HepG2 (cell line): ENCODE results near the gene TOB1. TPM values are rescaled to one million over a fixed set of nuclear protein-coding genes. Genes with fewer than 3 reads are reported as not detected.

Experiments used
- ARHGAP35 ChIP-seq: sonication (generic); formaldehyde crosslinking; IDR thresholded peaks from 2 replicates; pipeline ENCODE4 v1.9.0; 2022; ENCODE audit warnings: mild to moderate bottlenecking, inconsistent platforms, moderate library complexity, missing genetic modification reagents, borderline replicate concordance
- CCAR2 ChIP-seq: fragments of 200-400 bp; formaldehyde crosslinking; optimal IDR thresholded peaks from 2 replicates; pipeline ENCODE3; 2018; ENCODE audit warnings: low read depth, mild to moderate bottlenecking, low read length, moderate library complexity
- IKZF1 ChIP-seq: fragments of 450-650 bp; IDR thresholded peaks from 2 replicates; pipeline ENCODE4 v1.7.1; 2016
- STAT5B ChIP-seq: sonication (generic); formaldehyde crosslinking; IDR thresholded peaks from 2 replicates; pipeline ENCODE4 v1.4.0; 2020; ENCODE audit warnings: missing genetic modification reagents
- TFAP4 ChIP-seq: sonication (generic); IDR thresholded peaks from 2 replicates; pipeline ENCODE4 v1.6.1; 2016; ENCODE audit warnings: low read depth, borderline replicate concordance
- ZBTB25 ChIP-seq: IDR thresholded peaks from 2 replicates; pipeline ENCODE4 v1.6.1; 2018; ENCODE audit warnings: missing genetic modification reagents
- ZBTB3 ChIP-seq: sonication (generic); formaldehyde crosslinking; IDR thresholded peaks from 2 replicates; pipeline ENCODE4 v1.4.0; 2020; ENCODE audit warnings: low read depth, mild to moderate bottlenecking, moderate library complexity, missing genetic modification reagents, borderline replicate concordance
- ZBTB37 ChIP-seq: sonication (generic); formaldehyde crosslinking; IDR thresholded peaks from 2 replicates; pipeline ENCODE4 v1.4.0; 2020; ENCODE audit warnings: mild to moderate bottlenecking, missing genetic modification reagents
- ZBTB40 ChIP-seq, 2 experiments: fragments of 450-650 bp in 1 of 2; sonication (generic) in 1 of 2; formaldehyde crosslinking in 1 of 2; IDR thresholded peaks; 2 replicates each; pipeline versions ENCODE4 v1.6.1 to v1.8.0; 2016 to 2022; ENCODE audit warnings: antibody characterized with exemption in 1 of 2, mild to moderate bottlenecking in 1 of 2, missing genetic modification reagents in 1 of 2
- ZNF335 ChIP-seq: sonication (generic); formaldehyde crosslinking; IDR thresholded peaks from 2 replicates; pipeline ENCODE4 v1.4.0; 2020; ENCODE audit warnings: missing genetic modification reagents
- ZNF33A ChIP-seq: sonication (generic); formaldehyde crosslinking; IDR thresholded peaks from 2 replicates; pipeline ENCODE4 v1.5.1; 2020; ENCODE audit warnings: missing genetic modification reagents, mild to moderate bottlenecking, moderate library complexity, borderline replicate concordance
- ZNF597 ChIP-seq: sonication (generic); formaldehyde crosslinking; IDR thresholded peaks from 2 replicates; pipeline ENCODE4 v1.5.0; 2020; ENCODE audit warnings: missing genetic modification reagents
- ZNF776 ChIP-seq: sonication (generic); formaldehyde crosslinking; IDR thresholded peaks from 2 replicates; pipeline ENCODE4 v1.4.0; 2020; ENCODE audit warnings: mild to moderate bottlenecking, missing genetic modification reagents
- polyA plus RNA-seq, 8 experiments: library from polyadenylated mRNA; depleted of rRNA in 3 of 8; stranded (reverse) in 7 of 8; unstranded in 1 of 8; fragments of >200 nt; fragmentation: Illumina TruSeq in 4 of 8; extraction: Trizol in 4 of 8; gene quantifications; 2 replicates each; pipeline versions ENCODE4 v1.2.1 to v1.2.3, GENCODE V29; 2011 to 2016; ENCODE audit warnings: low read depth in 4 of 8, missing spikeins in 1 of 8, mixed read lengths in 1 of 8; ENCODE audit not compliant: insufficient read depth in 1 of 8
- total RNA-seq, 5 experiments: library from RNA; depleted of rRNA; stranded (reverse); fragments of >200 nt; fragmentation: Illumina TruSeq; extraction: Trizol; gene quantifications; 2 replicates each; pipeline ENCODE4 v1.2.3, GENCODE V29; 2016; ENCODE audit warnings: low read depth in 1 of 5

Gene TOB1
- total and polyA plus RNA-seq, 2 of the 13 experiments (the other 11 are each of a cell fraction or from before 2014, with no cell fraction given), result 21.9 to 57.7 TPM

- TF ChIP-seq ZBTB25 (peak; percentile 91), STAT5B (CRISPR knock-in tag) (peak; percentile 87), ZNF597 (CRISPR knock-in tag) (0 out of 2 replicates have a peak, but pooled peaks have one; percentile 58), ZBTB40 (IDR thresholded peaks at IDR 0.05) (no peak), ZBTB40 (CRISPR knock-in tag; IDR thresholded peaks at IDR 0.05) (peak; percentile 79), ZNF33A (CRISPR knock-in tag) (no peak), ZNF335 (CRISPR knock-in tag) (peak; percentile 81), ZNF776 (CRISPR knock-in tag) (peak; percentile 82), ARHGAP35 (CRISPR knock-in tag) (peak; percentile 91; the same call in 1 of the 2 replicates), ZBTB37 (CRISPR knock-in tag) (no peak; the same call in 1 of the 2 replicates), CCAR2 (peak; percentile 80), TFAP4 (0 out of 2 replicates have a peak, but pooled peaks have one; percentile 24), ZBTB3 (0 out of 2 replicates have a peak, but pooled peaks have one; percentile 50), IKZF1 (no peak)
These were observed at the start of gene TOB1 (continued) for GRCh38 chr17:50866261-50866949.
